HEK293T (cell line): Measurements from ENCODE around the gene PLA2G6.

ENCODE experiments used
- CTCF ChIA-PET: fragments of 350-600 bp; formaldehyde crosslinking; extraction: SDS; loops from one replicate; lab custom pipeline; 2021; ENCODE audit warnings: antibody characterized with exemption, inconsistent platforms; lab: Yijun Ruan, JAX
- POLR2A ChIA-PET: fragments of 350-600 bp; formaldehyde crosslinking; extraction: SDS; loops from one replicate; lab custom pipeline; 2020; ENCODE audit warnings: antibody characterized with exemption, inconsistent platforms; lab: Yijun Ruan, JAX
- DNase-seq: peaks from one replicate; pipeline ENCODE4 v3.0.0; 2012; ENCODE audit warnings: mixed read lengths; ENCODE audit errors: extremely low spot score
- ARNT ChIP-seq: fragments of 450-650 bp; IDR thresholded peaks from 2 replicates; pipeline ENCODE4 v1.6.1; 2017; ENCODE audit warnings: mild to moderate bottlenecking
- BHLHE40 ChIP-seq: fragments of 450-650 bp; IDR thresholded peaks from 2 replicates; pipeline ENCODE4 v1.6.1; 2016; ENCODE audit warnings: mild to moderate bottlenecking, moderate library complexity, borderline replicate concordance
- CTBP1 ChIP-seq: fragments of 450-650 bp; IDR thresholded peaks from 2 replicates; pipeline ENCODE4 v1.6.1; 2016; ENCODE audit warnings: borderline replicate concordance
- ELF4 ChIP-seq: fragments of 450-650 bp; IDR thresholded peaks from 2 replicates; pipeline ENCODE4 v1.6.1; 2017; ENCODE audit warnings: antibody characterized with exemption
- FOXA1 ChIP-seq: fragments of 450-650 bp; IDR thresholded peaks from 2 replicates; pipeline ENCODE4 v1.6.1; 2016; ENCODE audit warnings: mild to moderate bottlenecking
- FOXK2 ChIP-seq: fragments of 450-650 bp; IDR thresholded peaks from 2 replicates; pipeline ENCODE4 v1.6.1; 2016; ENCODE audit warnings: mild to moderate bottlenecking
- FOXM1 ChIP-seq: fragments of 450-650 bp; IDR thresholded peaks from 2 replicates; pipeline ENCODE4 v1.6.1; 2017; ENCODE audit warnings: mild to moderate bottlenecking, borderline replicate concordance
- HDGF ChIP-seq: fragments of 450-650 bp; IDR thresholded peaks from 2 replicates; pipeline ENCODE4 v1.6.1; 2017; ENCODE audit warnings: antibody characterized with exemption, borderline replicate concordance
- L3MBTL2 ChIP-seq: fragments of 450-650 bp; conservative IDR thresholded peaks from 2 replicates; pipeline ENCODE4 v1.6.1; 2016; ENCODE audit warnings: mild to moderate bottlenecking
- LEF1 ChIP-seq: fragments of 450-650 bp; IDR thresholded peaks from 2 replicates; pipeline ENCODE4 v1.6.1; 2017; ENCODE audit warnings: mild to moderate bottlenecking, borderline replicate concordance
- NFRKB ChIP-seq: fragments of 450-650 bp; IDR thresholded peaks from 2 replicates; pipeline ENCODE4 v1.6.1; 2016; ENCODE audit warnings: mild to moderate bottlenecking, moderate library complexity
- PKNOX1 ChIP-seq: fragments of 450-650 bp; IDR thresholded peaks from 2 replicates; pipeline ENCODE4 v1.6.1; 2016
- SP1 ChIP-seq: fragments of 450-650 bp; IDR thresholded peaks from 2 replicates; pipeline ENCODE4 v1.6.1; 2017
- SUZ12 ChIP-seq: fragments of 450-650 bp; IDR thresholded peaks from 2 replicates; pipeline ENCODE4 v1.6.1; 2016; ENCODE audit warnings: mild to moderate bottlenecking
- TARDBP ChIP-seq: fragments of 450-650 bp; IDR thresholded peaks from 2 replicates; pipeline ENCODE4 v1.6.1; 2016
- ZNF384 ChIP-seq: fragments of 450-650 bp; IDR thresholded peaks from 2 replicates; pipeline ENCODE4 v1.6.1; 2016

PLA2G6 gene

GRCh38 chr22:38205261-38206128 is 23.9 kb upstream of the PLA2G6 start:
- no peak for DNase-seq
- CTCF ChIA-PET = no interaction called here
- TF ChIP-seq HDGF = no peak
- TF ChIP-seq SUZ12 = no peak
- no peak for TF ChIP-seq ELF4
- no peak for TF ChIP-seq FOXA1
- TF ChIP-seq NFRKB = no peak
- POLR2A ChIA-PET = interaction anchor here (0.8 kb wide), 1 partner anchor 113 kb away, joined by 3 read pairs; no protein-coding TSS in a partner anchor

DNA sequence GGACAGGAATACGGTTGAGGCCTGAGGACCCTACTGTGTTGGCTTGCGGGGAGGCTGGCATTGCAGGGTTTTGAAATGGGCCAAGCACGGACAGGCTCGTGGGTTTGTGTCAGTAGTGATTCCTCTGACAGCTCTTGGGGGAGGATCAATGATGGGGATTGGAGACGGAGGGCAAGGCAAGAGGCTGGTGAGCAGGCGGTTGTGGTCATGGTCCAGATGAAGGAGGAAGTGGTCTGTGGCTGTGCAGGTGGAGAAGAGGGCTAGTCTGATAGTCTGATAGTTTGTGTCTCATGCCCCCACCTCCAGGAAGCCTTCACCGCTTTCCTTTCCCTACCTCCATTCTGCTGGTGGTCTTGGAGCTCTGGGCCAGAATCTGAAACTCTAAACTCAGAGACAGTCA is 23.2 kb upstream of the PLA2G6 start:
- CTCF ChIA-PET = no interaction called here
- no peak for TF ChIP-seq L3MBTL2
- no peak for TF ChIP-seq SUZ12
- no peak for TF ChIP-seq FOXA1
- no peak for TF ChIP-seq CTBP1
- TF ChIP-seq TARDBP = no peak
- no peak for TF ChIP-seq SP1
- TF ChIP-seq FOXK2 = no peak
- no peak for TF ChIP-seq PKNOX1
- no peak for TF ChIP-seq HDGF
- TF ChIP-seq NFRKB = no peak
- TF ChIP-seq BHLHE40 = no peak
- TF ChIP-seq ELF4 = no peak
- no peak for TF ChIP-seq LEF1
- no peak for TF ChIP-seq ZNF384
- no peak for TF ChIP-seq ARNT
- TF ChIP-seq FOXM1 = no peak
- POLR2A ChIA-PET = interaction anchor here (1.7 kb wide), 1 partner anchor 24 kb away, joined by 5 read pairs; the partner anchor contains the start of gene PLA2G6
- no peak for DNase-seq

- no peak for DNase-seq
- POLR2A ChIA-PET = interaction anchor here (0.8 to 1.7 kb wide), 2 partner anchors 10 to 23 kb away, joined by 3 to 5 read pairs; partner anchors contain the start of gene PLA2G6
- TF ChIP-seq TARDBP (no peak), SP1 (no peak), FOXK2 (no peak), BHLHE40 (no peak), FOXM1 (no peak), SUZ12 (no peak), CTBP1 (no peak), ZNF384 (no peak), NFRKB (no peak), ARNT (no peak), ELF4 (no peak)
- CTCF ChIA-PET = interaction anchor here (0.6 kb wide), 1 partner anchor 134 kb away, joined by 3 read pairs; no protein-coding TSS in a partner anchor
Observed at GRCh38 chr22:38203855-38204514, 22.4 kb upstream of the PLA2G6 start.

- no peak for DNase-seq
- CTCF ChIA-PET = interaction anchor here (0.6 kb wide), 1 partner anchor 133 kb away, joined by 3 read pairs; no protein-coding TSS in a partner anchor
- POLR2A ChIA-PET = interaction anchor here (0.8 to 1.7 kb wide), 2 partner anchors 11 to 22 kb away, joined by 3 to 5 read pairs; partner anchors contain the start of gene PLA2G6
- no peak for TF ChIP-seq LEF1
- TF ChIP-seq FOXA1 = no peak
- TF ChIP-seq CTBP1 = no peak
- TF ChIP-seq FOXM1 = no peak
- TF ChIP-seq ELF4 = no peak
- TF ChIP-seq ZNF384 = no peak
- TF ChIP-seq PKNOX1 = no peak
- no peak for TF ChIP-seq NFRKB
- no peak for TF ChIP-seq TARDBP
- TF ChIP-seq FOXK2 = no peak
- no peak for TF ChIP-seq ARNT
- no peak for TF ChIP-seq BHLHE40
- TF ChIP-seq HDGF = no peak
- no peak for TF ChIP-seq SUZ12
- no peak for TF ChIP-seq L3MBTL2
- TF ChIP-seq SP1 = no peak
Observed at GRCh38 chr22:38203090-38203810, 21.6 kb upstream of the PLA2G6 start.

DNA sequence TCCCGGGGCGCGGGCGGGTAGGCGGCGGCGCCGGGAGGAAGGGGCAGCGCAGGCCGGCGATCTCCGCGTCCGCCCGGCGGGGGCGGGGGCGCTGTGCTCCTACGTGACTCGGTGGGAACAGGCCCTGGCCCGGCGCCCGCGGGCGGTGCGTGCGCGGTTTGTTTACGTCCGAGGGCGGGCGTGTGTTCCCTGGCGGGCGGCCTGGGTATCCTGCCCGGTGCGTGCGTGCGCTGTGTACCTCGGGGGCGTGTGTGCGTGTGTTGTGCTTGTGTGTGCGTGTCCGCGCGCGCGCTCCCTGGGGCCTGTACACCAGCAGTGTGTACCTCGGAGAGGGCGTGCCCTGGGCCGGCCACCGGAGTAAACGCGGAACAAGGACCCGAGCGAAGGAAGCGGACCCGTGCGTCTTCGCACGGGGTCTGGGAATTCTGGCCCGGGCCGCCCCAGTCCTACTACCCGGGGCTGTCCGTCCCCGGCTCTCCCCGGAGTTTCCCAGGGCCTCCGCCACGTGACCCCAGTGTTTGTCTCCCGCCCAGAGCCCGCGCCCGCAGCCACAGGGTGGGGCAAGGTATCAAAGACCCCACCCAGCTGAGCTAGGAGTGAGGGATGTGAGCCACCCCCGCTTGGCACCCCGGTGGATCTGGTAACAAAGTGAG is 20.9 kb upstream of the PLA2G6 start:
- DNase-seq = peak; percentile 68
- TF ChIP-seq SUZ12 (no peak), ARNT (peak; percentile 94), FOXK2 (no peak), L3MBTL2 (peak; percentile 53; the same call in 1 of the 2 replicates), NFRKB (no peak), PKNOX1 (no peak), HDGF (no peak), BHLHE40 (no peak), ELF4 (no peak), FOXA1 (no peak), ZNF384 (no peak), LEF1 (no peak), FOXM1 (no peak)
- CTCF ChIA-PET = no interaction called here
- POLR2A ChIA-PET = interaction anchor here (1.3 to 1.8 kb wide), 4 partner anchors 8 to 261 kb away, joined by 4 to 7 read pairs (median 4); no protein-coding TSS in a partner anchor
